ENCODE measurements around the gene PAN2. TPM values are rescaled to one million over a fixed set of nuclear protein-coding genes. Genes with fewer than 3 reads are reported as not detected.
A peak's percentile ranks its signal among the peaks of the same experiment; 100 is the strongest.

The PAN2 gene
- total RNA-seq, 1 experiment from 2014 or later: 75.0 TPM

DNA sequence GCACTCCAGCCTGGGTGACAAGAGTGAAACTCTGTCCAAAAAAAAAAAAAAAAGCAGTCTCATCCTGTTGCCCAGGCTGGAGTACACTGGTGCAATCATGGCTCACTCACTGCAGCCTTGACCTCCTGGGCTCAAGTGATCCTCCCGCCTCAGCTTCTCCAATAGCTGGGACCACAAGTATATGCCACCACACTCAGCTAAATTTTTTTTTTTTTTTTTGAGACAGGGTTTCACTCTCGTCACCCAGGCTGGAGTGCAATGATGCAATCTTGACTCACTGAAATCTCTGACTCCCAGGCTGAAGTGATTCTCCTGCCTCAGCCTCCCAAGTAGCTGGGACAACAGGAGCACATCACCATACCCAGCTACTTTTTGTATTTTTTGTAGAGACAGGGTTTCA, 12.8 kb downstream of the PAN2 start:
- no peaks in the 10 kb centered on the region for H3K27me3 ChIP-seq (ENCODE audit: insufficient read depth, low read length)
- DNase-seq (ENCODE audit: low read depth, low spot score) (no peak), ATAC-seq (no peak)
- no peaks in the 10 kb centered on the region for H3K9me3 ChIP-seq (ENCODE audit: control insufficient read depth in 1 of 2, insufficient read depth in 1 of 2, low read depth in 1 of 2, low read length in 2 of 2)
- BruUV-seq (replicated peaks): no TSS peak
- peaks cover 4 to 8% of the 10 kb centered on the region in 2 experiments; a peak in 3 of 4 replicates for H3K4me1 ChIP-seq (ENCODE audit: control insufficient read depth in 1 of 2, insufficient read depth in 2 of 2, low read length in 2 of 2)
- H3K27ac ChIP-seq (ENCODE audit: low read depth, low read length): no peak overlapping the region
- no peaks in the 10 kb centered on the region for H3K79me2 ChIP-seq (ENCODE audit: insufficient read depth, low read length)
- H2AFZ ChIP-seq (ENCODE audit: low read depth, low read length, poor library complexity, severe bottlenecking): no peak overlapping the region
- ChIA-PET POLR2A (no interaction called here), CTCF (no interaction called here), RAD21 (ENCODE audit: low non-redundant PET in 1 of 2, low total read pairs in 2 of 2, uncharacterized antibody in 2 of 2, unreplicated experiment in 2 of 2) (interaction anchor here in 1 of 2 experiments (0.6 kb wide), 1 partner anchor 26 kb away, joined by 3 read pairs; no protein-coding TSS in a partner anchor)
- no peaks in the 10 kb centered on the region for H4K20me1 ChIP-seq (ENCODE audit: insufficient read depth)
- intact Hi-C loops (cut with micrococcal nuclease): no loop called here
- no peak overlapping the region for H3K9ac ChIP-seq (ENCODE audit: low read length)
- no peak overlapping the region for H3K4me3 ChIP-seq (replicated peaks in 1 of 2; ENCODE audit: low read depth in 1 of 2, low read length in 2 of 2)
- no peak for TF ChIP-seq POLR2A (IDR thresholded peaks at IDR 0.05; ENCODE audit: borderline replicate concordance, extremely low read depth, insufficient read depth, insufficient read length)
- no peaks in the 10 kb centered on the region for H3K9me2 ChIP-seq (ENCODE audit: insufficient read depth)
- no peak overlapping the region for H3K4me2 ChIP-seq (ENCODE audit: low read length)
- H3K36me3 ChIP-seq (ENCODE audit: control insufficient read depth in 1 of 2, insufficient read depth in 2 of 2, low read length in 2 of 2): peaks cover 10 to 14% of the 10 kb centered on the region in 2 experiments; a peak in 3 of 4 replicates

DNA sequence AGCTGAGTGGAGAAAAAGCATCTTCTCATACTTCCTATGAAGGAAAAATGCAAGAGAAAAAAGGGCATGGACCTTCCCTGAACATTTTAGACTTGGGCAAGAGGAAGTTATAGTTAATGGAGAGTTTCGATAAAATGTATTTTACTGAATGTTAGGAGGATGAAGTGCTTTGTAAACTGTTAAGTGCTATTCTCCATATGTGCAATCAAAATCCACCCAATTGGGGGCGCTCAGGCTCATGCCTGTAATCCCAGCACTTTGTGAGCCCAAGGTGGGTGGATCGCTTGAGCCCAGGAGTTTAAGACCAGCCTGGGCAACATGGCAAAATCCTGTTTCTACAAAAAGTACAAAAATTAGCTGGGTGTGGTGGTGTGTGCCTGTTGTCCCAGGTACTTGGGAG, 16.1 kb downstream of the PAN2 start:
- POLR2A ChIA-PET: no interaction called here
- Histone ChIP-seq H3K4me1 (ENCODE audit: control insufficient read depth in 1 of 2, insufficient read depth in 2 of 2, low read length in 2 of 2) (peaks cover 6 to 16% of the 10 kb centered on the region in 2 experiments; a peak in 3 of 4 replicates), H4K20me1 (ENCODE audit: insufficient read depth) (no peaks in the 10 kb centered on the region), H3K9ac (ENCODE audit: low read length) (no peak overlapping the region), H3K9me2 (ENCODE audit: insufficient read depth) (no peaks in the 10 kb centered on the region), H3K36me3 (ENCODE audit: control insufficient read depth in 1 of 2, insufficient read depth in 2 of 2, low read length in 2 of 2) (peaks cover 4 to 9% of the 10 kb centered on the region in 2 experiments; a peak in 3 of 4 replicates), H3K4me2 (ENCODE audit: low read length) (no peak overlapping the region), H3K27ac (ENCODE audit: low read depth, low read length) (no peak overlapping the region), H3K4me3 (replicated peaks in 1 of 2; ENCODE audit: low read depth in 1 of 2, low read length in 2 of 2) (no peak overlapping the region), H2AFZ (ENCODE audit: low read depth, low read length, poor library complexity, severe bottlenecking) (no peak overlapping the region), H3K9me3 (ENCODE audit: control insufficient read depth in 1 of 2, insufficient read depth in 1 of 2, low read depth in 1 of 2, low read length in 2 of 2) (no peaks in the 10 kb centered on the region), H3K79me2 (ENCODE audit: insufficient read depth, low read length) (peaks cover 19% of the 10 kb centered on the region), H3K27me3 (ENCODE audit: insufficient read depth, low read length) (no peaks in the 10 kb centered on the region)
- TF ChIP-seq EGR1 (IDR thresholded peaks at IDR 0.05; ENCODE audit: low read depth): no peak
- TF ChIP-seq, protein P1, sequence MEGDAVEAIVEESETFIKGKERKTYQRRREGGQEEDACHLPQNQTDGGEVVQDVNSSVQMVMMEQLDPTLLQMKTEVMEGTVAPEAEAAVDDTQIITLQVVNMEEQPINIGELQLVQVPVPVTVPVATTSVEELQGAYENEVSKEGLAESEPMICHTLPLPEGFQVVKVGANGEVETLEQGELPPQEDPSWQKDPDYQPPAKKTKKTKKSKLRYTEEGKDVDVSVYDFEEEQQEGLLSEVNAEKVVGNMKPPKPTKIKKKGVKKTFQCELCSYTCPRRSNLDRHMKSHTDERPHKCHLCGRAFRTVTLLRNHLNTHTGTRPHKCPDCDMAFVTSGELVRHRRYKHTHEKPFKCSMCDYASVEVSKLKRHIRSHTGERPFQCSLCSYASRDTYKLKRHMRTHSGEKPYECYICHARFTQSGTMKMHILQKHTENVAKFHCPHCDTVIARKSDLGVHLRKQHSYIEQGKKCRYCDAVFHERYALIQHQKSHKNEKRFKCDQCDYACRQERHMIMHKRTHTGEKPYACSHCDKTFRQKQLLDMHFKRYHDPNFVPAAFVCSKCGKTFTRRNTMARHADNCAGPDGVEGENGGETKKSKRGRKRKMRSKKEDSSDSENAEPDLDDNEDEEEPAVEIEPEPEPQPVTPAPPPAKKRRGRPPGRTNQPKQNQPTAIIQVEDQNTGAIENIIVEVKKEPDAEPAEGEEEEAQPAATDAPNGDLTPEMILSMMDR (IDR thresholded peaks at IDR 0.05 in 2 of 3, conservative IDR thresholded peaks at IDR 0.05 in 1 of 3; ENCODE audit: borderline replicate concordance in 1 of 3, insufficient read depth in 1 of 3, low read depth in 2 of 3, low read length in 2 of 3): peak in 1 of 3 experiments; percentile 23; a peak in 2 of 6 replicates
- DNase-seq (ENCODE audit: low read depth, low spot score): no peak
- CTCF ChIA-PET: interaction anchor here (2.7 kb wide), 1 partner anchor 146 kb away, joined by 17 read pairs; no protein-coding TSS in a partner anchor
- RAD21 ChIA-PET (ENCODE audit: low non-redundant PET in 1 of 2, low total read pairs in 2 of 2, uncharacterized antibody in 2 of 2, unreplicated experiment in 2 of 2): no interaction called here
- no peak for ATAC-seq
- BruUV-seq (replicated peaks): no TSS peak
- intact Hi-C loops (cut with micrococcal nuclease): loop anchor here (5.0 kb wide), 1 partner anchor 145 kb away; no protein-coding TSS in a partner anchor
